Skeletal muscle satellite cell (primary cell): ENCODE data around the gene FBXO24. TPM values are rescaled to one million over a fixed set of nuclear protein-coding genes. Genes with fewer than 3 reads are reported as not detected.

ENCODE experiments used
- H3K27me3 ChIP-seq: 2 replicates; pipeline ENCODE4 v1.7.0; 2013; ENCODE audit warnings: low read length; ENCODE audit not compliant: control insufficient read depth, insufficient read depth
- H3K36me3 ChIP-seq: 2 replicates; pipeline ENCODE4 v1.7.0; 2013; ENCODE audit warnings: mild to moderate bottlenecking, control low read depth, low read length; ENCODE audit not compliant: insufficient read depth
- H3K4me1 ChIP-seq: 2 replicates; pipeline ENCODE4 v1.7.0; 2013; ENCODE audit warnings: low read length; ENCODE audit not compliant: control insufficient read depth, insufficient read depth
- H3K4me2 ChIP-seq: 2 replicates; pipeline ENCODE4 v1.7.0; 2013; ENCODE audit warnings: mild to moderate bottlenecking, low read length
- H3K4me3 ChIP-seq: 2 replicates; pipeline ENCODE4 v1.7.0; 2013; ENCODE audit warnings: low read length
- H3K9ac ChIP-seq: 2 replicates; pipeline ENCODE4 v1.7.0; 2013; ENCODE audit warnings: mild to moderate bottlenecking, low read depth, low read length, moderate library complexity
- H3K9me3 ChIP-seq: replicated peaks from 2 replicates; pipeline ENCODE4 v1.7.0; 2013; ENCODE audit warnings: mild to moderate bottlenecking, control low read depth, low read length
- small RNA-seq: library from RNA; depleted of rRNA; stranded (forward); fragments of <200 nt; gene quantifications from one replicate; pipeline ENCODE3, GENCODE V24; 2012

FBXO24 gene

DNA sequence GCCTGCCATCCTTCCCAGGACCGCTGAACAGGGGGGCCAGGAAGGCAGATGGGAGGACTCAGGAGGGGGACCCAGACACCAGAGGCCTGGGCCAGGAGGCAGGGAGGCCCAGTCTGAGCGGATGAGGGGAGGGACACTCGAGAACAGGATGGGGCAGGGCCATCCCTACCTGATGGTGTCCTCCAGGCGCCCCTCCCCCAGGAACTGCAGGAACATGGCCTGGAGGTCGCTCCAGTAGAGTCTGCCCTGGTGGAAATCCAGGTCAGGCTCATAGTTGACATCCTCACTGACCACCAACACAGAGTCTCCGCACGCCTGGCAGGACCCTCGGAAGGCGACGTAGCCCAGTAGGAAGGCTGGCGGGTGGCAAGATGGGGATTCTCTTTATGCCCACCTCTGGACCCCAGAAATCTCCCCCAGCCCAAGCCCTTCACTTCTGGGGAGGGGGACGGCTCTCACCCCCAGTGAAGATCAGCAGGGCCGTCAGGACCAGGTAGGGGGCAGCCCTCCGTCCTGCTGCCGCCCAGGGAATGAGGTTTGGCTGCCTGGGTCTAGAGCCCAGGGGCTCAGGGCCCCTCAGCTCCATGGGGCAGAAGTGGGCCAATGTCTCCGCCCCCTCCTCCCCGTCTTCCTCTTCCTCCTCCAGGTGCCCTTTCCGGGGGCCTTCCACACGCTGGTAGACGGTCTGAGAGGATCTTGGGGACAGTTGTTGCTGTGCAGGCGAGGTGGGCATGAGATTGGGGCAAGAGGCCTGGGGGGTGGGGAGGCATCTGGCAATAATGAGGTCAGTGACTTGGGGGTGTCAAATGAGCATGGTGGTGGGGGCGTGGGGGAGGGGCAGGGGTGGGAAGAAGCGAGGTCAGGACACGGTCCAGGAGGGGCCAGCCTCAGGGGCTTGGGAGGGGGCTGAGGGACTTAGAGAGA is 54.7 kb downstream of the FBXO24 start:
- no peaks in the 10 kb centered on the region for H3K4me1 ChIP-seq
- no peak overlapping the region for H3K4me3 ChIP-seq
- no peaks in the 10 kb centered on the region for H3K36me3 ChIP-seq
- no peak overlapping the region for H3K4me2 ChIP-seq
- H3K27me3 ChIP-seq, result peaks cover 52% of the 10 kb centered on the region
- no peak overlapping the region for H3K9ac ChIP-seq
- no peaks in the 10 kb centered on the region for H3K9me3 ChIP-seq

DNA sequence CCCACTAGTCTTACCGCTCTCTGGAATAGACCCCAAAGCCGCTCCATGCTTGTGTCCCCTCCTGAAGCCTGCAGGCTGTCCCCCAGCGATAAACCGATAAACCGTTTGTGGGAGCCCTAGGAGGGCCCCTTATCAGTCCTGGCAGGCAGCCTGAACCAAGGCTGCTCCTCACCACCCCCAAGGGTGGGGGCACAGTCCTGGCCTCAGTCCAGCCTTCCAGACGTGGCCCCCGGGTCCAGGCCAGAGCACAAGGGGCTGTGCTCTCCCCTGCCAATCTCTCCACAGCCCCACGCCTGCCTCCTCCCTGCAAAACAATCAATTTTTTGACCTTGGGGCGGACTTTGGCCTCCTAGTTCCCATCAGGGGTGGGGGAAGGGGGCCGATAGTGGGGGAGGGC is 55.3 kb downstream of the FBXO24 start, which contains the start of gene TFR2:
TSS of gene TFR2 (minus strand) at position 90 of the 397 bp plus-strand sequence. CDS start at position 47, 43 bp downstream.
- no peaks in the 10 kb centered on the region for H3K36me3 ChIP-seq
- no peak within 1 kb of the TSS for H3K4me3 ChIP-seq
- no peaks in the 10 kb centered on the region for H3K4me1 ChIP-seq
- no peak within 1 kb of the TSS for H3K4me2 ChIP-seq
- H3K9me3 ChIP-seq, result no peaks in the 10 kb centered on the region
- H3K9ac ChIP-seq, result no peak within 1 kb of the TSS
- H3K27me3 ChIP-seq, result peaks cover 56% of the 10 kb centered on the region

DNA sequence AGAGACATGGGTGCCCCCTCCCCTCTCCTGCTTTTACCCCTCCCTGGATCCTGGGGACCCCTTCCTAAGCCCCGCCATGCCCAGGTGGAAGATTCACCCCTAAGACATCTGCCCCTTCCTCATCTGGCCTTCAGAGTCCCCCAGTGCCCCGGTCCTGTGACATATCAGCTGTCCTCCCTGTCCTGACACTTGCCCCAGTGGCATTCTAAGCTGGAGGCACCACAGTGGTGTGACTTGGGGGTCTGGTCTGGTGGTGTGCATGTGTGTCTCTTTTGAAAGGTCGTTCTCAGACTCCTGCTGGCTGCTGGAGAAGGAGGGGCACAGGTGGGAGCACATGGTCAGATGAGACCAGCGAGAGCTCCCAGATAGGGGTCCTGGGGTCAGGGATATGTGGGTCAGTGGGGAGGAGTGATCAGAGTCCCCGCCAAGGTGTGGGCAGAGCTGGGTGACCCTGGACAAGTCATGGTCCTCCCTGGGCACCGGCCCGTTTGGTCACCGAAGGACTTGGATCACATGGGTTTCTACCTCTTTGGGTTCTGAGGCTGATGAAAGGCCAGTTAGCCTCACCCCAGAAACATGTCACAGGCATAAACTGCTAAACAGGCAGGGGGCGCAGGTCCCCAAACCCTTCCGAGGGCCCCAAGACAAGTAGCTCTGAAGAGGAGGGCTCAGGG is 55.9 kb downstream of the FBXO24 start:
- H3K9ac ChIP-seq, result no peak overlapping the region
- H3K4me1 ChIP-seq, result no peaks in the 10 kb centered on the region
- H3K9me3 ChIP-seq, result no peaks in the 10 kb centered on the region
- H3K4me2 ChIP-seq, result no peak overlapping the region
- H3K27me3 ChIP-seq, result peaks cover 56% of the 10 kb centered on the region
- no peak overlapping the region for H3K4me3 ChIP-seq
- no peaks in the 10 kb centered on the region for H3K36me3 ChIP-seq

DNA sequence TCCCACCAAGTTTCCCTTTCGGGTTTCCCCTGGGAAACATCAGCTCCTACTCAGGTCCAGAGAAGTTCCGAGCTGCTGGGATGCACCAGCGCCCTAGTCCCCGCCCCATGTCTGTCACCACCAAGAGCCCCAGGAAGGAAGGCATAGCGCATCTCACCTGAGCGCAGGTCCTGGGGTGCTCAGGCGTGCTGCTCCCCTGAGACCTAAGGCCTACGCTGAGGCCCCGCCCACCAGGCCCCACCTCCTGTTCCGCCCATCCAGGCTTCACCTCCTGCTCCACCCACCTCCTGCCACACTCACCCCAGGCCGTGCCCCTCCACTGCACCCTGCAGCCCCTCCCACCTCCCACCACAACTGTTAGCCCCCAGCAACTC is 56.4 kb downstream of the FBXO24 start:
- H3K36me3 ChIP-seq, result no peaks in the 10 kb centered on the region
- H3K9ac ChIP-seq, result no peak overlapping the region
- H3K27me3 ChIP-seq, result peaks cover 60% of the 10 kb centered on the region
- H3K4me1 ChIP-seq, result no peaks in the 10 kb centered on the region
- no peak overlapping the region for H3K4me2 ChIP-seq
- no peak overlapping the region for H3K4me3 ChIP-seq
- H3K9me3 ChIP-seq, result no peaks in the 10 kb centered on the region

DNA sequence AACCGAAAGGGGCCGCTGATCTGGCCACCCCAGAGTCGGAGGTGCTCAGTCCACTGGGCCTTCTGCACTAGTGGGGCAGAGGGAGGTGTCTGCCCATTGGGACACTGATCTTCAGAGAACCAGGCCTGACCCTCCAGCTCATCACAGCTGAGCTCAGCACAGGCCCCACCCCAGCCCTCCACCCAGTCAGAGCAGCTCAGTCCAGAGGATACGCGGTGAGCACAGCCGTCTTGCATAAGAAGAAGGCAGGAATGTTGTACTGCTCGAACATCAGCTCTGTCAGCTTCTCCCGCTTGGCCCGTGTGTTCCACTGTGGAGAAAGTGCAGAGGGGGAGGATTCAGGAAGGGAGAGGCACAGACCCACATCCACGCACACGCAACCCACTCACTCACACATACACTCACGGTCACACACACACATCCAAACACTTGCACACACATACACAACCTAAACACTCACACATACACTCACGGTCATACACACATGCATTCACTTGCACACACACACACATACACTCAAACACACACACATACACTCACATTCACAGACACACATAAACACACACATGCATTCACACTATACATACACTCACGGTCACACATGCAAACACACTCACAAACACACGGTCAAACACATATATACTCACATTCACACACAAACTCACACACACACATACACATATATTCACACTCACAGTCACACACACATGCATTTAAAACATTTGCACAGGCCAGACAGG is 63.9 kb downstream of the FBXO24 start:
- Histone ChIP-seq H3K4me1 (no peaks in the 10 kb centered on the region), H3K4me2 (no peak overlapping the region), H3K9me3 (no peaks in the 10 kb centered on the region), H3K27me3 (peaks cover 38% of the 10 kb centered on the region), H3K36me3 (no peaks in the 10 kb centered on the region), H3K9ac (no peak overlapping the region), H3K4me3 (no peak overlapping the region)

Small RNAs within 50 kb of the gene (small RNA-seq; reads per million reads assigned to genes)
- gene SAP25, result not detected
